Kidney (tissue), 14 donors: ENCODE data around the gene ANGPTL4. TPM values are rescaled to one million over a fixed set of nuclear protein-coding genes. Genes with fewer than 3 reads are reported as not detected.
"Not testable (repeated sequence)": the region's sequence is repeated elsewhere in the genome, so short reads cannot be mapped to it uniquely, and the experiment has no call there.

Experiments used
- DNase-seq, 5 donors: peaks; one replicate each; pipeline ENCODE4 v3.0.0-alpha.2; 2013 to 2020
- FAIRE-seq: peaks from 2 replicates; lab custom pipeline; 2012; peaks lifted over from hg19 to GRCh38; lab: Jason Lieb, UNC
- H3K27ac ChIP-seq, 2 donors: one replicate each; pipeline ENCODE4 v1.7.0; 2013; ENCODE audit warnings: low read depth in 2 of 2, low read length in 2 of 2, inconsistent platforms in 1 of 2
- H3K27me3 ChIP-seq: one replicate; pipeline ENCODE4 v1.7.1; 2013; ENCODE audit warnings: low read length, inconsistent platforms; ENCODE audit not compliant: control insufficient read depth, insufficient read depth
- H3K36me3 ChIP-seq, 3 donors: one replicate each; pipeline versions ENCODE4 v1.7.0 to v1.7.1; 2013; ENCODE audit warnings: low read length in 3 of 3, control low read depth in 1 of 3, inconsistent platforms in 1 of 3; ENCODE audit not compliant: insufficient read depth in 3 of 3, control insufficient read depth in 2 of 3
- H3K4me1 ChIP-seq, 3 donors: one replicate each; pipeline versions ENCODE4 v1.7.0 to v1.7.1; 2013; ENCODE audit warnings: low read length in 3 of 3, inconsistent platforms in 1 of 3, low read depth in 1 of 3; ENCODE audit not compliant: control insufficient read depth in 2 of 3, insufficient read depth in 2 of 3
- H3K4me3 ChIP-seq, 3 donors: one replicate each; pipeline versions ENCODE4 v1.7.0 to v1.8.1; 2013; ENCODE audit warnings: low read length in 3 of 3, control low read depth in 1 of 3, inconsistent platforms in 1 of 3
- H3K9ac ChIP-seq, 3 donors: one replicate each; pipeline versions ENCODE4 v1.7.0 to v1.7.1; 2013; ENCODE audit warnings: low read length in 3 of 3, control low read depth in 1 of 3, inconsistent platforms in 1 of 3
- H3K9me3 ChIP-seq, 3 donors: one replicate each; pipeline versions ENCODE4 v1.7.0 to v1.7.1; 2013; ENCODE audit warnings: low read length in 3 of 3, control low read depth in 1 of 3, inconsistent platforms in 1 of 3; ENCODE audit not compliant: control insufficient read depth in 2 of 3, insufficient read depth in 1 of 3
- intact Hi-C: fragments of 100-400 bp; cut with DNase I; formaldehyde crosslinking; loops from one replicate; pipeline ENCODE4 v1.11.1; 2022
- polyA plus RNA-seq: library from polyadenylated mRNA; stranded (reverse); fragments of 350-450 nt; fragmentation: Illumina TruSeq; extraction: RNeasy Lipid Tissue Mini Kit (QIAGEN cat#74804); gene quantifications from one replicate; pipeline ENCODE4 v1.2.3, GENCODE V29; 2014; ENCODE audit warnings: low read depth, low replicate concordance; ENCODE audit not compliant: insufficient read depth
- total RNA-seq: library from RNA; stranded (reverse); fragmentation: NEBNext Ultra II Directional; extraction: Animal tissue kit (Norgen Biotek cat#: 25700); gene quantifications from one replicate; pipeline ENCODE4 v1.2.1, GENCODE V29; 2021
- TF ChIP-seq, protein P1 (sequence below): IDR thresholded peaks from 3 replicates; pipeline ENCODE4 v1.5.1; 2012; ENCODE audit warnings: mild to moderate bottlenecking, moderate library complexity, borderline replicate concordance; ENCODE audit not compliant: insufficient read depth; ENCODE audit errors: extremely low read depth
- donor health status: control.
- donor health status: control.
- donor health status: control.
- donor health status: control.
- donor health status: control.
- donor health status: DM: yes; HTN: yes; CAD: no.
- donor health status: Normal renal cell carcinoma (clear cell type).

ANGPTL4 gene
- total and polyA plus RNA-seq, 2 donors from 2014 or later = 7.2 to 40.3 TPM

DNA sequence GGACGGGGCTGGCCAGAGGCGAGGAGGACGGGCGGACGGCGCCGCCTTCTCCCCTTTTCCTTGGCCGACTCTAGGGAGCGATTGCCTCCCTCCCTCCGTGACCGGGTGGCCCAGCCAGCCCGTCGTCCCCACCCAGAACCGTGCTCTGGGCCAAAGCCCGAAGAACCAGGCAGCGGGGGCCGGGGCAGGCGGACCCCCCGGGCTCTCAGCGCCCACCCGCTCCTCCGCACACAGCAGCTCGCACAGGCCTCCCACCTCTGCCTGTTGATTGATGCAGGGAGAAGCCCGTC lies 39.8 kb downstream of the ANGPTL4 start:
- FAIRE-seq = no peak
- no peak overlapping the region for H3K27ac ChIP-seq

DNA sequence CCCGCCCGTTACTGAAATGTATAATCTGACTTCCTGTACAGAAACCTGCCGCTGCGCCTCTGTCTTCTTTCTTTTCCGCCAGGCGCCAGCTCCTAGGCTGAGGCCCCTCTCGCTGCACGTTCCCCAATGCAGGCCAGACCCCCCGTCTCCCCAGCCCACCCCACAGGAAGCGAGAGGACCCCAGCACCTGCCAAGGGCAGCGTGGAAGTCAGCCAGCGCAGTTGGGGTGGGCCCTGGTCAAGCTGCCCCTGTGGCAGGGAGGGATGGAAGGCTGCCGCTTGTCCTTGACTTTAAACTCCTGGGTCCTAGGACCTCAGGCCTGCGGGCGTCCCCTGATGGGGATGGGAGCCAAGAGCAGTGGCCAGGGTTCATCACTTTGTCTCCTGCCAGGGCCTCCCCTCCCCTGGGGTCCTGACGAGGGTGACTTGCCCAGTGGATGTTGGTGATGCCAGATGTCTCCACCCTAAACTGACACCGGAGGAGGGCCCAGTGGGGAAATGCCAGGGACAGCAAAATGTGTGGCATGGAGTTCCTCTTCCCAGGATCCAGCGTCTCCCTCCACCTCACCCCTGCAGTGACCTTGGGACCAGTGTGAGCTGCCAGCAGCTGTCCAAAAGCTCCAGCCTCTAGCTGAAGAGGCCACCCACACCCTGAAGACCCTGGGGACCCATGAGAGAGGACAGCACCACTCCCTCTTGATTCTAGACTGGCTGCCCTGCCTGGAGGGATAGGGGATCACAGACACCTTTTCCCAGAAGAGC lies 40.6 kb downstream of the ANGPTL4 start:
- H3K27ac ChIP-seq = no peak overlapping the region
- DNase-seq = peak in 1 of 5 donors; percentile 34
- FAIRE-seq = no peak
- H3K27me3 ChIP-seq = no peaks in the 10 kb centered on the region
- no peak overlapping the region for H3K4me3 ChIP-seq
- no peaks in the 10 kb centered on the region for H3K9me3 ChIP-seq
- peaks cover 0 to 21% (median 9%) of the 10 kb centered on the region in 3 donors for H3K36me3 ChIP-seq
- no peaks in the 10 kb centered on the region for H3K4me1 ChIP-seq
- intact Hi-C loops = no loop called here
- H3K9ac ChIP-seq = no peak overlapping the region
- TF ChIP-seq, protein P1, sequence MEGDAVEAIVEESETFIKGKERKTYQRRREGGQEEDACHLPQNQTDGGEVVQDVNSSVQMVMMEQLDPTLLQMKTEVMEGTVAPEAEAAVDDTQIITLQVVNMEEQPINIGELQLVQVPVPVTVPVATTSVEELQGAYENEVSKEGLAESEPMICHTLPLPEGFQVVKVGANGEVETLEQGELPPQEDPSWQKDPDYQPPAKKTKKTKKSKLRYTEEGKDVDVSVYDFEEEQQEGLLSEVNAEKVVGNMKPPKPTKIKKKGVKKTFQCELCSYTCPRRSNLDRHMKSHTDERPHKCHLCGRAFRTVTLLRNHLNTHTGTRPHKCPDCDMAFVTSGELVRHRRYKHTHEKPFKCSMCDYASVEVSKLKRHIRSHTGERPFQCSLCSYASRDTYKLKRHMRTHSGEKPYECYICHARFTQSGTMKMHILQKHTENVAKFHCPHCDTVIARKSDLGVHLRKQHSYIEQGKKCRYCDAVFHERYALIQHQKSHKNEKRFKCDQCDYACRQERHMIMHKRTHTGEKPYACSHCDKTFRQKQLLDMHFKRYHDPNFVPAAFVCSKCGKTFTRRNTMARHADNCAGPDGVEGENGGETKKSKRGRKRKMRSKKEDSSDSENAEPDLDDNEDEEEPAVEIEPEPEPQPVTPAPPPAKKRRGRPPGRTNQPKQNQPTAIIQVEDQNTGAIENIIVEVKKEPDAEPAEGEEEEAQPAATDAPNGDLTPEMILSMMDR = no peak

More for the DNA sequence above, 39.8 kb downstream of the ANGPTL4 start:
- H3K9ac ChIP-seq = no peak overlapping the region
- H3K4me3 ChIP-seq = no peak overlapping the region
- H3K36me3 ChIP-seq = peaks cover 0 to 21% (median 9%) of the 10 kb centered on the region in 3 donors
- intact Hi-C loops = no loop called here
- no peaks in the 10 kb centered on the region for H3K4me1 ChIP-seq
- DNase-seq = peak in 1 of 5 donors; percentile 35
- H3K9me3 ChIP-seq = no peaks in the 10 kb centered on the region
- no peaks in the 10 kb centered on the region for H3K27me3 ChIP-seq
- TF ChIP-seq, protein P1 = no peak

DNA sequence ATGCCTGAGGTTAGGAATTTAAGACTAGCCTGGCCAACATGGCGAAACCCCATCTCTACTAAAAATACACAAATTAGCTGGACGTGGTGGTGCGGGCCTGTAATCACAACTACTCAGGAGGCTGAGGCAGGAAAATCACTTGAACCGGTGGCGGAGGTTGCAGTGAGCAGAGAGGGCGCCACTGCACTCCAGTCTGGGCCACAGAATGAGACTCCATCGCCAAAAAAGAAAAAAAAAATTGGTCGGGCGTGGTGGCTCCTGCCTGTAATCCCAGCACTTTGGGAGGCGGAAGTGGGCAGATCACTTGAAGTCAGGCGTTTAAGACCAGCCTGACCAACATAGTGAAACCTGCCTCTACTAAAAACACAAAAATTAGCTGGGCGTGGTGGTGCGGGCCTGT lies 46.8 kb downstream of the ANGPTL4 start:
- H3K27ac ChIP-seq, DNase-seq, H3K4me3 ChIP-seq, H3K9me3 ChIP-seq, H3K27me3 ChIP-seq, H3K4me1 ChIP-seq, FAIRE-seq, H3K9ac ChIP-seq, H3K36me3 ChIP-seq: not testable (repeated sequence)
- intact Hi-C loops = loop anchor here (10.0 kb wide), 1 partner anchor 94 kb away; the partner anchor contains the start of gene PRAM1

DNA sequence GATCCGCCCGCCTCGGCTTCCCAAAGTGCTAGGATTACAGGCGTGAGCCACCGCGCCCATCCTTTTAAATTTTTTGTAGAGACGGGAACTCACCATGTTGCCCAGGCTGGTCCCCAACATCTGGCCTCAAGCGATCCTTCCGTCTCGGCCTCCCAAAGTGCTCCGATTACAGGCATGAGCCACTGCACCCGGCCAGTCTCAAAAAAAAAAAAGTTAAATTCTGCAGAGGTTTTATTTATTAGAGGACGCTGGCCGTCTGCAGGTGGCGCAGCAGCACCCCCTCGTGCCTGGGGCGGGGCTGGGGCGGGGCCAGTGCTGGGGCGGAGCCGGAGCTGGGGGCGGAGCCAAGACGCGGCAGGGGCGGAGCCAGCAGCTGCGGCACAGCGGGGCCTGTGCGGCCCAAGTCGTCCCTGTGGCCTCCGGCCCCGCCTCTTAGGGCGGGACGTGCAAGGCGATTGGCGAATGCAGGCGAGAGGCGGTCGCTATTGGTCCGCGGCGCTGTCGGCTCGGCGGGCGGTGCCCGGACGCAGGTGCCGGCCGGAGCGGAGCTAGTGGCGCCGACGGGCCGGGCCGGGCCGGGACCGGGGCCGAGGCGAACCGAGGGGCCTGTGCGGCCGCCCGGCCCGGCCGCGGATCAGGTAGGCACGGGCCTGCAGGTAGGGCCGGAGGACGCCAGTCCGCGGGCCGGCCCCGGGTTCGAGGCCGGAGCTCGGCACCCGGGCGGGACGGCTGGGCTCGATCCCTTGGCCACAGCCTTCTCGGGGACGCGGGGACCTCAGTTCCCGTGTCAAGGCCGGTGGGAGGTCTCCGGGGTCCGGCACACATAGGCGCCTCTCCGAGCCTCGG lies 49.1 kb downstream of the ANGPTL4 start, which contains the start of gene MARCHF2:
Gene MARCHF2 (plus strand): TSS at position 523 of the 846 bp plus-strand sequence. CDS start 8,536 bp downstream, outside the sequence.
- H3K9ac ChIP-seq = peak within 1 kb of the TSS in 2 of 3 donors; percentile 63 to 69

More for the DNA sequence above, 49.1 kb downstream of the ANGPTL4 start, which contains the start of gene MARCHF2:
- Histone ChIP-seq H3K36me3 (no peaks in the 10 kb centered on the region), H3K4me1 (peaks cover 0 to 6% (median 0%) of the 10 kb centered on the region in 3 donors), H3K4me3 (peak within 1 kb of the TSS; percentile 31 to 85 (median 78)), H3K27ac (peak within 1 kb of the TSS in 1 of 2 donors; percentile 14), H3K27me3 (no peaks in the 10 kb centered on the region), H3K9me3 (no peaks in the 10 kb centered on the region)
- TF ChIP-seq, protein P1 = peak; percentile 63
- DNase-seq (peak; percentile 98 to 99 (median 98)), FAIRE-seq (no peak)
- intact Hi-C loops = loop anchor here (10.0 kb wide), 1 partner anchor 92 kb away; the partner anchor contains the start of gene PRAM1
